NCI-H446 treated with DMSO at 0.1 percent for 48 hours (cell line): ENCODE data around the gene NIPBL.
"Not testable (repeated sequence)": the region's sequence is repeated elsewhere in the genome, so short reads cannot be mapped to it uniquely, and the experiment has no call there.

ENCODE experiments used
- DNase-seq: peaks from one replicate; lab custom pipeline; 2025; lab: John Stamatoyannopoulos, UW

NIPBL gene

GRCh38 chr5:37028910-37029309, 152.3 kb downstream of the NIPBL start:
- no peak for DNase-seq

DNA sequence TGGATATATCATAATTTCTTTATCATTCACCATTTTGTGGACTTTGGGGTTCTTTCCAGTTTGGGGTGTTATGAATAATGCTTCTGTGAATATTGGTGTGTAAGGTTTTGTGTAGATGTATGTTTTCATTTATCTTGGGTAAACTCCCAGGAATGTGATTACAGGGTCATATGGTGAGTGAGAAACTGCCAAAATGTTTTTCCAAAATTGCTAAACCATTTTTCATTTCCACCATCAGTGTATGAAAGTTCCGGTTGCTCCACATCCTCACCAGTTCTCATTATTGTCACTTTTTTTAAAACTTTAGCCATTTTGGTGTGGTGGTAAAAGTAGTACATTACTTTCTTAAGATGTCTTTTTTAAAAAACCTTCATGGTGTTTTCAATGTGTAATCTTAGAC, 152.9 kb downstream of the NIPBL start:
- DNase-seq = no peak

GRCh38 chr5:37034955-37035354, 158.4 kb downstream of the NIPBL start:
- DNase-seq = no peak

- no peak for DNase-seq
Observed at GRCh38 chr5:37037840-37038239, 161.3 kb downstream of the NIPBL start.

GRCh38 chr5:37039824-37040223, 163.3 kb downstream of the NIPBL start:
- no peak for DNase-seq

DNA sequence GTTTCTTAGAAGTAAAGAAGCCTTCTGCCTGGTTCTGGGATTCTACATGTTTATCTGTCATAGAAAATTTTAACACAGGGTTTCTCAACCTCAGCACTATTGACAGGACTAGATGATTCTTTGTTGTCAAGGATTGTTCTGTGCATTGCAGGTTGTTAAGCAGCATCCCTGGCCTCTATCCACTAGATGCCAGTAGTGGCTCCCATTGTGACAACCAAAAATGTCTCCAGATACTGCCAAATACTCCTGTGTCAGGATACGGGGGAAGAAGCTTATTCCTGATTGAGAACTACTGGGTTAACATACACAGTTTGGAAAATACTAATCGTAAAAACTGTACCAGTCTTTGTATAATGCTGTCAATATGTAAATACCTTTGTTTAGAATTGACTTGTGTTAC, 167.1 kb downstream of the NIPBL start:
- DNase-seq = no peak

DNA sequence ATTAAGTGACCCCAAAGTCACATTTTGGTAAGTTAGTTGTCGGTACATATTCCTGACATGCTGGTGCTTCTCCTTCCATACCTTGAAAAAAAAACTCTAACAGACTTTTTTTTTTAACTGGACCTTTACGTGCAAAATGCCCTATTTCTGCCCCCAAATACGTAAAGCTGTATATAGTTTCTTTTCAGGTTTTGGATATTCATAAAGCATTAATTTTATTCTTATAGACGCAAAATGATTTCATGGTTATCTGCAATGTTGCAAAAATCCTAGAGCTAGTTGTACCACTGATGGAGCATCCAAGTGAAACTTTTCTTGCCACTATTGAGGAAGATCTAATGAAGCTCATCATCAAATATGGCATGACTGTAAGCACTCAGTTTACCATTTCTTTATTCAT, 167.6 kb downstream of the NIPBL start:
- DNase-seq = no peak

GRCh38 chr5:37045703-37046102, 169.1 kb downstream of the NIPBL start:
- DNase-seq = no peak

GRCh38 chr5:37047947-37048346, 171.4 kb downstream of the NIPBL start:
- no peak for DNase-seq

DNA sequence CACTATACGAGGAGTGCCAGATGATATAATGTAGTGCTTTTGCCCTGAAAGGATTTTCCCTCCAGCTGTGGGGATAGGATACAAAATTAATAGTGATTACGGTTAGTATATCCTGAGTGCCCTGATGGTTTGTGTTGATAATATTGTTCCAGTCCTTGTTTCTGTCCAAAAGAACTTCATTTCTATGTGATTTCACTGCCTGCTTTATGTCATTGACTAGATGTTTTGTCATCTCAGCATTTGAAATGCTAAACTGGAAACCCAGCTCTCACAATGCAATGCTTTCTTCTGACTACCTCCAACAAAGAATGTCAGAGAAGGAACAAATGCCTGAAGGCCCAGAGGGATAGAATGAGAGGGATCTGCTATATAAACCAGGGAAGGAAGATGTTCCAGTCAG, 177.8 kb downstream of the NIPBL start:
- DNase-seq = no peak

GRCh38 chr5:37055383-37055990, 178.9 kb downstream of the NIPBL start:
- DNase-seq = no peak

DNA sequence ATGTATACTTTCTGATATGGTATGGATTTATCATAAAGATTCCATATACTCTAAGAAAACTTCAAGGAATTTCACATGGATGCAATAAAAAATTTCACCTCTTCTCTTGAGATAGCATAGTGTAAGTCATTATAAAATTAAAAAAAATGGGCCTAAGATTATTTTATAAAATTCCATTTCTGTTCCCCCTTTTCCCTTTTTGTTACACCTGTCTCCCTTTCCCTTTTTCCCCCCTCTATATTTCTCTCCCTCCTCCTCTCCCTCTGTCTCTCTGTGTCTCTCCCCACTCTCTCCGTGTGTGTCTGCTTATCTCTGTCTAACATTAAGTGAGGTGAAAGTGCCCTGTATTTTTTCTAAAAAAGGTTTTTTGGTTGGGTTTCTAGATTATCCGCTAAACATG, 180.2 kb downstream of the NIPBL start:
- DNase-seq = no peak

DNA sequence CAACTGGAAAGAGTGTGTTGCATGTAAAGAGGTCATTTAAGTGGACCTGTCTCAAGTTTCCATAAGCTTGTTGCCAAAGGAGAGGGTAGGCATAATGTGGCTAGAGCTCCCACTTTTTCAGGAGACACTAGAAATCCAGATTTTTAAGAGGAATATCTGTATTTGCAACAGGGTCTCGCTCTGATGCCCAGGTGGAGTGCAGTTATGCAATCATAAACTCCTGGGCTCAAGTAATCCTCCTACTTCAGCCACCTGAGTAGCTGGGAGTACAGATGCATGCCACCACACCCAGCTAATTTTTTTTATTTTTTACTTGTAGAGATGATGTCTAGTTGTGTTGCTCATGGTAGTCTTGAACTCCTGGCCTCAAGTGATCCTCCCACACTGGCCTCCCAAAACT, 183.5 kb downstream of the NIPBL start:
- no peak for DNase-seq

GRCh38 chr5:37063739-37064138, 187.2 kb downstream of the NIPBL start:
- no peak for DNase-seq

DNA sequence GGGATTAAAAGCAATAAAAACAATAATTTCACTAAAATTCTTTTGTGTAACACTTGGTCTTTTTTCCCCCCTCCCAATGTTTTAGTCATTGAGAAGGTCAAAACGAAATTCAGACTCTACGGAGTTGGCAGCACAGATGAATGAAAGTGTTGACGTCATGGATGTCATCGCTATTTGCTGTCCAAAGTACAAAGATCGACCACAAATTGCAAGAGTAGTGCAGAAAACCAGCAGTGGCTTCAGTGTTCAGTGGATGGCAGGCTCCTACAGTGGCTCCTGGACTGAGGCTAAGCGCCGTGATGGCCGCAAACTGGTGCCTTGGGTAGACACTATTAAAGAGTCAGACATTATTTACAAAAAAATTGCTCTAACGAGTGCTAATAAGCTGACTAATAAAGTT, 187.9 kb downstream of the NIPBL start:
- no peak for DNase-seq

- no peak for DNase-seq
Observed at GRCh38 chr5:37071487-37071886, 194.9 kb downstream of the NIPBL start.

DNA sequence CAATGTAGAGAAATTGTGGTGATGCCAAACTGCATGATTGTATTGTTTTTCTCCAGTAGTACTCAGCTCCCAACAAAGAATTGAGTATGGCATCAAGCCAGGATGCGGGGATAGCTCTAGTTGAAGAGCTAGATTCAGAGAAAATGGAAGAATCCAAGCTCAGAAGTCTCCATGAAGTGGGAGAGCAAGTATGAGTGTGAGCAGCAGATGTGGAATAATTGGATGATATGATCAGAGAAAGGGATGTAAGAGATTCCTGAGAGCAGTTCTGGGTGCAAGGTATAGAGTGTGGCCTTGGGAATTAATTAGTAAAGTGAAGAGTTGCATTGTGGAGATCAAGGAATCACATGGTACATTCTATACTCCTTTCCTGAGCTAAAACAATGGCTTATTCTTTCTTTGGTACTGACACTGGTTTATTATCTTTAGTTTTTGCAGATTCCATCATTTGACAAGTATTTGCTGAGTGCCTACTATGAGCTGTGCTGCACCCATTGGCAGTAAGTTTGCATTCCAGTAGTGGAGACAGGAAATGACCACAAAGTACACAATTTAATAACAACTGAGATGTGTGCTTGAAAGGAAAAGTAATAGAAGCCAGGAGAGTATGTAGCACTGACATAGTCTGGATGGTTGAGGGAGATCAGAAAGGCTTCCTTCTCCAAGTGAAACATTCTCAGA, 195.5 kb downstream of the NIPBL start:
- no peak for DNase-seq

GRCh38 chr5:37075399-37075950, 198.9 kb downstream of the NIPBL start:
- no peak for DNase-seq

- no peak for DNase-seq
Observed at GRCh38 chr5:37077146-37077545, 200.6 kb downstream of the NIPBL start.

GRCh38 chr5:37080697-37081096, 204.1 kb downstream of the NIPBL start:
- DNase-seq = no peak

DNA sequence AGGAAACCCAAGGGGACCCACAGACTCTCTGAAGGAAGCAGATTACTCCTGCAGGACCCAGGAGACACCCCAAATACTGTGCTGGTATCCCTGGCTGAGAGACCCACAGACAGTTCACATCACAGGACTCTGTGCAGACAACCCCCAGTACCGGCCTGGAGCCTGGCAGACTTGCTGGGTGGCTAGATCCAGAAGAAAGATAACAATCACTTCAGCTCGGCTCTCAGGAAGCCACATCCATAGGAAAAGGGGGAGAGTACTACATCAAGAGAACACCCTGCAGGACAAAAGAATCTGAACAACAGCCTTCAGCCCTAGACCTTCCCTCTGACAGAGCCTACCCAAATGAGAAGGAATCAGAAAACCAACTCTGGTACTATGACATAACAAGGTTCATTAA, 206.4 kb downstream of the NIPBL start:
- DNase-seq = not testable (repeated sequence)

DNA sequence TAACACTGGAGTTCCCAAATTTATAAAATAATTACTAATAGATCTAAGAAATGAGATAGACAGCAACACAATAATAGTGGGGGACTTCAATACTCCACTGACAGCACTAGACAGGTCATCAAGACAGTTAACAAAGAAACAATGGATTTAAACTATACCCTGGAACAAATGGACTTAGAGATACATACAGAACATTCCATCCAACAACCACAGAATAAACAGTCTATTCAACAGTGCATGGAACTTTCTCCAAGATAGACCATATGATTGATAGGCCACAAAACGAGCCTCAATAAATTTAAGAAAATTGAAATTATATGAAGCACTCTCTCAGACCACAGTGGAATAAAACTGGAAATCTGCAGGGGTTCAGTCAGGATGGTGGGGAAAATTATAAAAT, 209.5 kb downstream of the NIPBL start:
- DNase-seq = not testable (repeated sequence)

GRCh38 chr5:37086466-37087173, 210.1 kb downstream of the NIPBL start:
- DNase-seq = no peak
